ENCODE results near the gene PAOX.

The PAOX gene

GRCh38 chr10:133341983-133342382, 37.1 kb upstream of the PAOX start:
- no peak overlapping the region for H3K27ac Mint-ChIP-seq
- no peak for ATAC-seq (replicated peaks)
- no peaks in the 10 kb centered on the region for H3K36me3 Mint-ChIP-seq (ENCODE audit: insufficient read depth)
- no peaks in the 10 kb centered on the region for H3K9me3 Mint-ChIP-seq
- H3K4me1 Mint-ChIP-seq (ENCODE audit: low read depth in 2 of 2) = no peaks in the 10 kb centered on the region
- H3K4me3 Mint-ChIP-seq = no peak overlapping the region
- peaks cover 34 to 50% of the 10 kb centered on the region in 2 donors for H3K27me3 Mint-ChIP-seq
- DNase-seq = no peak

- no peaks in the 10 kb centered on the region for H3K36me3 Mint-ChIP-seq (ENCODE audit: insufficient read depth)
- no peaks in the 10 kb centered on the region for H3K9me3 Mint-ChIP-seq
- H3K4me1 Mint-ChIP-seq (ENCODE audit: low read depth in 2 of 2) = no peaks in the 10 kb centered on the region
- ATAC-seq (replicated peaks) = no peak
- no peak overlapping the region for H3K27ac Mint-ChIP-seq
- H3K27me3 Mint-ChIP-seq = peaks cover 34 to 50% of the 10 kb centered on the region in 2 donors
- H3K4me3 Mint-ChIP-seq = no peak overlapping the region
- DNase-seq = no peak
Observed at GRCh38 chr10:133342942-133343341, 36.1 kb upstream of the PAOX start.

- Mint-ChIP-seq H3K27ac (no peak overlapping the region), H3K27me3 (peaks cover 34 to 50% of the 10 kb centered on the region in 2 donors), H3K4me3 (no peak overlapping the region), H3K36me3 (ENCODE audit: insufficient read depth) (no peaks in the 10 kb centered on the region), H3K4me1 (ENCODE audit: low read depth in 2 of 2) (no peaks in the 10 kb centered on the region), H3K9me3 (no peaks in the 10 kb centered on the region)
- DNase-seq (no peak), ATAC-seq (replicated peaks) (no peak)
Observed at GRCh38 chr10:133343558-133343957, 35.5 kb upstream of the PAOX start.

- Mint-ChIP-seq H3K4me3 (no peak overlapping the region), H3K36me3 (ENCODE audit: insufficient read depth) (no peaks in the 10 kb centered on the region), H3K27me3 (peaks cover 39 to 57% of the 10 kb centered on the region in 2 donors), H3K27ac (no peak overlapping the region), H3K4me1 (ENCODE audit: low read depth in 2 of 2) (peaks cover 0 to 2% of the 10 kb centered on the region in 2 donors), H3K9me3 (no peaks in the 10 kb centered on the region)
- ATAC-seq (replicated peaks) (no peak), DNase-seq (no peak)
Observed at GRCh38 chr10:133344236-133344635, 34.8 kb upstream of the PAOX start.

GRCh38 chr10:133346413-133346812, 32.6 kb upstream of the PAOX start:
- DNase-seq = no peak
- H3K9me3 Mint-ChIP-seq = no peaks in the 10 kb centered on the region
- no peak overlapping the region for H3K27ac Mint-ChIP-seq
- peaks cover 0 to 4% of the 10 kb centered on the region in 2 donors for H3K4me1 Mint-ChIP-seq (ENCODE audit: low read depth in 2 of 2)
- no peak for ATAC-seq (replicated peaks)
- H3K27me3 Mint-ChIP-seq = peaks cover 42 to 70% of the 10 kb centered on the region in 2 donors
- no peak overlapping the region for H3K4me3 Mint-ChIP-seq
- H3K36me3 Mint-ChIP-seq (ENCODE audit: insufficient read depth) = no peaks in the 10 kb centered on the region

- Mint-ChIP-seq H3K4me1 (ENCODE audit: low read depth in 2 of 2) (peaks cover 0 to 4% of the 10 kb centered on the region in 2 donors), H3K27ac (no peak overlapping the region), H3K9me3 (no peaks in the 10 kb centered on the region), H3K27me3 (peaks cover 34 to 60% of the 10 kb centered on the region in 2 donors), H3K4me3 (no peak overlapping the region), H3K36me3 (ENCODE audit: insufficient read depth) (no peaks in the 10 kb centered on the region)
- DNase-seq = no peak
- no peak for ATAC-seq (replicated peaks)
Observed at GRCh38 chr10:133347710-133348517, 31.1 kb upstream of the PAOX start.

- H3K4me3 Mint-ChIP-seq = no peak overlapping the region
- ATAC-seq (replicated peaks) = no peak
Observed at GRCh38 chr10:133349160-133349568, 29.9 kb upstream of the PAOX start.

GRCh38 chr10:133349577-133350011, 29.5 kb upstream of the PAOX start:
- no peaks in the 10 kb centered on the region for H3K36me3 Mint-ChIP-seq (ENCODE audit: insufficient read depth)
- ATAC-seq (replicated peaks) (no peak), DNase-seq (no peak)
- no peak overlapping the region for H3K4me3 Mint-ChIP-seq
- peaks cover 28 to 43% of the 10 kb centered on the region in 2 donors for H3K27me3 Mint-ChIP-seq
- H3K27ac Mint-ChIP-seq = no peak overlapping the region
- no peaks in the 10 kb centered on the region for H3K9me3 Mint-ChIP-seq
- H3K4me1 Mint-ChIP-seq (ENCODE audit: low read depth in 2 of 2) = peaks cover 0 to 4% of the 10 kb centered on the region in 2 donors

More at GRCh38 chr10:133349160-133349568, 29.9 kb upstream of the PAOX start:
- Mint-ChIP-seq H3K9me3 (no peaks in the 10 kb centered on the region), H3K4me1 (ENCODE audit: low read depth in 2 of 2) (peaks cover 0 to 4% of the 10 kb centered on the region in 2 donors), H3K36me3 (ENCODE audit: insufficient read depth) (no peaks in the 10 kb centered on the region), H3K27ac (no peak overlapping the region), H3K27me3 (peaks cover 28 to 48% of the 10 kb centered on the region in 2 donors)
- no peak for DNase-seq

- no peak overlapping the region for H3K4me3 Mint-ChIP-seq
- H3K27ac Mint-ChIP-seq = no peak overlapping the region
- ATAC-seq (replicated peaks) = no peak
- no peaks in the 10 kb centered on the region for H3K36me3 Mint-ChIP-seq (ENCODE audit: insufficient read depth)
- H3K27me3 Mint-ChIP-seq = peaks cover 22 to 35% of the 10 kb centered on the region in 2 donors
- H3K9me3 Mint-ChIP-seq = no peaks in the 10 kb centered on the region
- H3K4me1 Mint-ChIP-seq (ENCODE audit: low read depth in 2 of 2) = peaks cover 0 to 4% of the 10 kb centered on the region in 2 donors
- no peak for DNase-seq
Observed at GRCh38 chr10:133350283-133350949, 28.6 kb upstream of the PAOX start.

- Mint-ChIP-seq H3K27me3 (peaks cover 17 to 30% of the 10 kb centered on the region in 2 donors), H3K36me3 (ENCODE audit: insufficient read depth) (no peaks in the 10 kb centered on the region), H3K4me3 (no peak overlapping the region), H3K9me3 (no peaks in the 10 kb centered on the region), H3K27ac (no peak overlapping the region), H3K4me1 (ENCODE audit: low read depth in 2 of 2) (peaks cover 0 to 4% of the 10 kb centered on the region in 2 donors)
- no peak for DNase-seq
- no peak for ATAC-seq (replicated peaks)
Observed at GRCh38 chr10:133350950-133351329, 28.1 kb upstream of the PAOX start.

GRCh38 chr10:133351408-133352318, 27.4 kb upstream of the PAOX start:
- DNase-seq = no peak
- peaks cover 9 to 23% of the 10 kb centered on the region in 2 donors for H3K27me3 Mint-ChIP-seq
- H3K27ac Mint-ChIP-seq = no peak overlapping the region
- no peaks in the 10 kb centered on the region for H3K9me3 Mint-ChIP-seq
- H3K4me3 Mint-ChIP-seq = no peak overlapping the region
- ATAC-seq (replicated peaks) = no peak
- H3K36me3 Mint-ChIP-seq (ENCODE audit: insufficient read depth) = no peaks in the 10 kb centered on the region
- H3K4me1 Mint-ChIP-seq (ENCODE audit: low read depth in 2 of 2) = peaks cover 0 to 7% of the 10 kb centered on the region in 2 donors

GRCh38 chr10:133353202-133353959, 25.7 kb upstream of the PAOX start:
- Mint-ChIP-seq H3K27ac (no peak overlapping the region), H3K4me3 (no peak overlapping the region)

More at GRCh38 chr10:133353202-133353959, 25.7 kb upstream of the PAOX start:
- ATAC-seq (replicated peaks) (no peak), DNase-seq (no peak)
- H3K4me1 Mint-ChIP-seq (ENCODE audit: low read depth in 2 of 2) = peaks cover 0 to 7% of the 10 kb centered on the region in 2 donors
- no peaks in the 10 kb centered on the region for H3K9me3 Mint-ChIP-seq
- H3K27me3 Mint-ChIP-seq = peaks cover 8 to 21% of the 10 kb centered on the region in 2 donors
- no peaks in the 10 kb centered on the region for H3K36me3 Mint-ChIP-seq (ENCODE audit: insufficient read depth)

Data from effector memory CD8-positive, alpha-beta T cell (primary cell).